GM15510 (cell line): ENCODE measurements around the gene SMIM41.

Experiments used
- POLR2A ChIP-seq: IDR thresholded peaks from 3 replicates; pipeline ENCODE4 v1.6.1; 2011; ENCODE audit warnings: borderline replicate concordance; ENCODE audit not compliant: insufficient read length; ENCODE audit errors: extremely low read depth

SMIM41 gene

DNA sequence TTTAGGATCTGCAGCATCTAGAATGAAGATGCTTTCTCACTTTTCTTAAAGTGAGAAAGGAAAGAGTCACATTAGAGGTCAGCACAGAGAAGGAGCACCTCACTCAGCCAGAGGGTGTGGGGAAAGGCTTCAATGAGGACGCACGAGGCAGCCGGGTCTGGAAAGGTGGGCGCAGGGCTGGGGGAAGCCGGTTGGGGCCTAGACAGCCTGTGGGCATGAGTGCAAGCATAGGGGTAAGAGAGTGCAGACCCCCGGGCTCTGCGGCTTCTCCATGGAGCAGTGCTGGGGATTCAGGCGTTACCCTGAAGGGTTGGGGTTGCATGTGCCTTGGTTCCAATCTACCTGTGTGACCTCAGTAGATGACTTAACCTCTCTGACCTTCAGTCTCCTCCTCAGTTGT, 62.4 kb downstream of the SMIM41 start:
- TF ChIP-seq POLR2A = no peak

DNA sequence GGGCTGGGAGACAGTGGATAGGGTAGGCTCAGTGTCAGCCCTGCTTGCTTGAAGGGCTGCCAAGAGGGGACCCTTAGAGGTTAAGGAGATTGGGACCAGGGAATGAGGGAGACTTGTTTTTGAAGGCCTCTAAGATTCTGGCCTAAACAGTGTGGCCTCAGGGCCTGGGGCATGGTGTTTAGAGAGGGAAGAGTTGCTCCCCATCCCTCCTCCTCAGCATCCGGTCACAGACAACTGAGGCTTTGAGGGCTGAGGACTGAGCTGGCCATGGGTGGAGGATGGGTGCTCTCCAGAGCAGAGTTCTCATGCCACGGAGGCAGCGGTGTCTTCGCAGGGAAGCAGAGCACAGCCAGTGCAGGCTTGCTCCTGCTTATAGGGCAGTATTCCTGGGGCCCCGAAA, 62.9 kb downstream of the SMIM41 start:
- no peak for TF ChIP-seq POLR2A

DNA sequence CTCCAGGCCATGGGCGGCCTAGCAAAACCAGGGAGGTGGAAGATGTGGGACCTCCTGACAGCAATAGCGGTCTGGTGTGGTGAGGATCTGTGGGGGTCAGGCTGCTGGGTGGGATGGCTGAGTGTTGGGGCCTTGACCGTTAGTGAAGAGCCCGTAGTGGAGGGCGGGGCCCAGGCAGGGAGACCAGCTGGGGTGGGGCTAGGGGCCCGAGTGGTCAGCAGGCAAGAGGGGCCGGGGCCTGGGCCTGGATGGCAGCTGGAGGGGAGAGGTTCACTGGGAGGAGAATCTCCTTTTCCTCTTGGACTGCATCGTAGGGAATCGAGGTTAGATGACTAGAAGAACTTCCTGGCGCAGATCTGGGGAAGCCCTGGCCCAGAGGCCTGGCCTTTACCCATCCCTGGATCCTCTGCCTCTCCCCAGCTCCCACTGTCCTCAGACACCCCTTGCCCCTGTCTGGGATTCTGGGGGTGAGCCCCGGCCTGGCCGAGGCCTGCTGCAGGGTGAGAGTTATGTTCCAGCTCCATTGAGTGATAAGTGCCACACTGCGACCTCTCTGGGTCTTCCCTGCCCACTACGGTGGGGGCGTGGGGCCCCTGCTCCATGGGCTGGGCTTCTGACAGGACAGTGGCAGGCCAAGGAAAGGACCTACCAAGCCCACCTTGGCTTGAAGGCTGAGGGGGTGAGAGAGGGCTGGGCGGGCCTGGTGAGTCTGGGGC, 65.2 kb downstream of the SMIM41 start:
- no peak for TF ChIP-seq POLR2A

DNA sequence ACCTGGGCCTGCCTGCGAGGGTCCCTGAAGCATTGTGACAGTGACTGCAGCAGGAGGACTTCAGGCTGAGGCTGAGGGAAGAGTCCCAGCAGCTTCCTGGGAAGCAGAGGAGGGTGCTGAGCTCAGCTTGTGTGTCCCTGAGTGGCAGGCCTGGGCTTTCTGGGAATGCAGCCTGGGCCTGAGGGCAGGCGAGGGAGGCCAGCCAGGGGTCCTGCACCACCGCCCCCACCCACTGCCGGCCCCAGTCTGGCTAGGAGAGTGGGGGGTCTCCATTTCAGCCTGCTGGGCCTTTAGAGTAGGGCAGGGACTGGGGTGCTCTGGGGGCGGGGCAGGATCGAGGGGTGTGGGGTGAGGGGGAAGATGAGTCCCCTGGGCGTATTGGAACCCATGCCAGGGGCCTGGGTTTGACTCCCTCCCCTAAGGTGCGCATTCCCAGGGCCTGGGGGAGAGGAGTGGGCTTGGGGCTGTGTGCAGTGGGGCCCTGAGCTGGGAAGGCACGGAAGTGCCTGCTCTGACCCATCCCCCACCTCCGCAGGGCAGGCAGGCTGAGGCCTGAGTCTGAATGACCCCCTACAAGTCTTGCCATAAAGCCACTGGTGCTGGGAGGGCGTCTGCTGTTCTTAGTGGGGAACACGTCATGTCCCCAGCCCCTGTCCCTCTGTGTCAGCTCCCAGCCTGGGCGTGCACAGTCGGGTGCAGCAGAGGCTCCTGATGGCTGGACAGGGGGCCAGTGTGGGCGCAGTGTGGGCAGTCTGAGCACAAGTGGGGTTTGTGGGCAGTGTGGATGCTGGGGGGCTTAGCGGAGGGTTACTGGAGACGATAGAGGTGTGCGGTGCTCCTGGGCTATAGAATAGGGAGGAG, 66.0 kb downstream of the SMIM41 start:
- no peak for TF ChIP-seq POLR2A

DNA sequence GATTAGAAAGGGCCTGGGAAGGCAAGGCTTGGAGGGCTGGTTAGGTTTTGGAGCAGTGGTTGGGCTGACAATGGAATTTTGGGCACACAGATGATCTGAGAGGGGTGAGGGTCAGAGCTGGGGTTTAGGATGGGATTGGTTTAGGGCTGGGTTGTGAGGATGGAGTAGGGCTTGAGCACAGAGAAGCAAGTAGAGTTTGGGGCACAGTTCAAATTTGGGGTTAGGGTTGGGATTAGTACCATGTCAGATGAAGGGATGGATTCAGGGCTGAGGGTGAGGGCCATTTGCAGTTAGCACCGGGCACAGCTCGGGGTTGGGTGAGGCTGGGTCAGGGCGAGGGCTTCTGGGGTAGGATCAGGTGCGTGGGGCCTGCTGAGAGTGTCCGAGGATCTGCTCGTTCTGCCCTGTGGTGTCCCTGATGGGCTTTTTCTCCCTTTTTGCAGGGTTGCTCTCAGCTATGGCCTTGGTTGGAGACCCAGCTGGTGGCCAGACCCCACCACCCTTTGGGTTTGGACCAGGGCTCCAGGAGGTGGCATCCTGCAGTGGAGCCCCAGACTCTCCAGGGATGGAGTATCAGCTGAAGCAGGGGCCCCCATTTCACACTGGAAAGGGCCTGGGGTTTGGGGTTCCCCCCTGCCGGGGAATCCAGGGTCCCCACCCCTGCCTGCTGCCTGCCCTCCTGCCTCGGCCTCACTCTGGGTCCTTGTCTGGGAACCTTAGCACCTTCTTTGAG, 66.8 kb downstream of the SMIM41 start:
- TF ChIP-seq POLR2A = no peak

DNA sequence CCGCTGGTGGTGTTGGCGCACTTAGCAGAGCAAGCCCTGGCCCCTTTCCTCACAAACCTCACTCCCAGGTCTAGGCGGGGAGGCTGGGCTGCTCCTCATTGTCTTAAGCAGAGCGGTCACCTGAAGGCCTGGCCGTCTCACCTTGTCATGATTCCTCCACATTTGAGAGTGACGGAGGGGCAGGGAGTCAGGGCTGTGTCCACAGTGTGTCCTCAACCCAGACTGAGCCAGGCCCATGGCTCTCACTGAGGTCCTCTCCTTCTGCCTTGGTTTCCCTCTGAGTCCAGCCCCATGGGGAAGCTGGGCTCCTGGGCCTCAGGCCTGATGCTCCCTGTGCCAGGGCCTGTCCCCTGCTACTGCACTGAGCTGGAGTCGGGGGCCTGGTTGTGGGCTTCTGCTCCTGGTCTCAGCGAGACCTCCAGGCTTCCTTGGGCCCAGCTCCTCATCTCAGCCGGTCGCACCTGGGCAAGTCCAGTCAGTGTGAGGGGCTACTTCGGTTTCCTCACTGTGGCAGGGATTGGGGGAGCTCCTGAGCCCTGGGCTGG, 67.4 kb downstream of the SMIM41 start:
- no peak for TF ChIP-seq POLR2A

DNA sequence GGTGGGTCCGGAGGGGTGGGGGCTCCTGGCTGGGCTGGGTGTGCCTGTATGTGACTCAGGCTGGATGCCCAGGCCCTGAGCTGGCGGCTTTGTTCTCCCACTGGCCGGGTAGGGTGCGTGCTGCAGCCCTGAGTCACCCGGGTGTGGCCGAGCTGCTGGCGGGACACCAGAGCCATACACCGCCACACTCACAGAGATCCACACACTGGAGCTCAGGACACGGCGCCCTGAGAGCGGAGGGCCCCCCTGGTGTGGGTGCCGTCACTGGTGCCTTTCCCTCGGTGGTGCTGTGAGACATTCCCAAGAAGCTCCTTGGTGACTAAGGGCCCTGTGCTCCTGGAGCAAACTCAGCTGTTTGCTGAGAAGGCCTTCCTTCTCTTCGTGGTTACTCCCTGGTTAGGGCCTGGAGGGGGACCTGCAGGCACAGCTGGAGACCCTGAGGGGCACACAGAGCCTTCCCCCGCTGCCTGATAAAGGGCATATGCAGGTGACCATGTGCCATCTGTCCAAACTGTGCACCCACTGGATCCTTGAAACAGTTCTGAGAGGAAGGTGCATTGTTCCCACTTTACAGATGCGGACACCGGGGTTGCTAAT, 68.0 kb downstream of the SMIM41 start:
- no peak for TF ChIP-seq POLR2A

DNA sequence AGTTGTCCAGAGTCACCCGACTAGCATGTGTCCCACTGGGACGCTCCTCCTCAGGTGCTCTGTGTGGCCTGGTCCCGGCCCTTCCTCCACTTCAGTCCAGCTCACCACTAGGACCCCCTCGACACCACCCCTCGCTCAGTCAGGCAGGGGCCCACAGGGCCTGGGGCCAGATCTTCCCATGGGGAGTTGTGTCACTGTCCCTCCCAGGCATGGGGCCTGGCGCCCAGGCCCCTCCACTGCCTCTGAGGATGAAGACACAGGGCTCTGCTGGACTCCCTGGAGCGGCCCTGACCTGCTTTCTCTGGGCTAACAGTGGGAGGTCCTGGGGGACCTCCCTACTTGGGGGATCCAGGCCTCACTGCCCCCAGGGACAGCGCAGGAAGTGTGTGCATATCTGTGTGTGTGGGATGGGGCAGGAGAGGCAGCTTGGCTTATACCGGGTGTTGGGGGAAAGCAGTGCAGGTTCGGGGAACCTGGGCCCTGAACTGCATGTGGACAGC, 68.5 kb downstream of the SMIM41 start:
- no peak for TF ChIP-seq POLR2A

DNA sequence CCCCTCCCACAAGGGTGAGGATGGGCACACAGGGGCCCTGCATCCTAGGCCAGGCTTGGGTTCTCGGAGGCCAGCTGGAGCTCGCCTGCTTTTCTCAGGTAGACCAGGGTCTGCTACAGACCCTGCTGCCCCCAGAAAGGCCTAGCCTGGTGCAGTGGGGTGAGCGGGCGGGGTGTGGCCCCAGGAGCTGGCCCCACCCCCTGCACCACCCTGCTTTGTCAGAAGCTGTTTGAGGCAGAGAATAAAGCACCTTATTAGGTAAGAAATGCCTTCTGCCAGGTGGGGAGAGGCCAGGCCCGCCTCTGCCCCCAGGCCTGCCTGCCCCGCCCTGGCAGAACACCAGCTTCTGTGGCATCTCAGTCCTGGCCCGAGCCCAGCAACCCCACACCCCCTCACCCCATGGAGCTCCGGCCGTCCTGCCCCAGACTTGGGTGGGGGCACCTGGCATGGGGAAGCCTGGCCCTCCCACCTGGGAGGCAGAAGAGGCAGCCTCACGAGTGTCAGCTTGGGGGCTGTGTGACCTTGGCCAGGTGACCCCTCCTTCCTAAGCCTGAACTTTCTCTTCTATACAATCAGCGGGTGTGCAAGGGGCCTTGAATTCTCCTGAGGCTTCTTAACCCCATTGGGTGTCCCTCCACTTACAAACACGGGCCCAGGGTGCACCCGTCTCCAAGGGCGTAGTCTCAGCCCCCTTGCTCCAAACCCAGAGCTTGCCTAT, 69.1 kb downstream of the SMIM41 start:
- no peak for TF ChIP-seq POLR2A

DNA sequence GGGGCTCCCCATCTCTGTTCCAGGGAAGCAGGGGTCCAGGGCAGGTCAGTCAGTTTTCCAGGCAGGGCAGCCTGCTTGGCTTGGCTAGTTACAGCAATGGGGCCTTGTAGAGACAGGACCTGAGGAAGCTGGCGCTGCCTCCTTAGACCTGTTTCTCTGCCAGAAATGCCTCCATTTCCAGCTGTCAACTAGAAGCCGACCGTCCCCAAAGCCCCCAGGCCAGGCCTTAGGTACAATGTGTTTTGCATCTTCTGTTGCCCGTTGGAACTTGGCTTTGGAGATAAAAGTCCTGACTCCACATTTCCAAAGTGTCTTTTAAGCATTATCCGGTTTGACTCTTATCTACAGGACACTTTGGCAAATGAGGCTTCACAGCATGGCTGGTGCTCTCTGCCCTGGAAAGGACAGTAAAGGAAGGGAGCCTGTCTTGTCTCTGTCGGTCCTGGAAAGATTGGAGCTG, 69.7 kb downstream of the SMIM41 start:
- TF ChIP-seq POLR2A = no peak

DNA sequence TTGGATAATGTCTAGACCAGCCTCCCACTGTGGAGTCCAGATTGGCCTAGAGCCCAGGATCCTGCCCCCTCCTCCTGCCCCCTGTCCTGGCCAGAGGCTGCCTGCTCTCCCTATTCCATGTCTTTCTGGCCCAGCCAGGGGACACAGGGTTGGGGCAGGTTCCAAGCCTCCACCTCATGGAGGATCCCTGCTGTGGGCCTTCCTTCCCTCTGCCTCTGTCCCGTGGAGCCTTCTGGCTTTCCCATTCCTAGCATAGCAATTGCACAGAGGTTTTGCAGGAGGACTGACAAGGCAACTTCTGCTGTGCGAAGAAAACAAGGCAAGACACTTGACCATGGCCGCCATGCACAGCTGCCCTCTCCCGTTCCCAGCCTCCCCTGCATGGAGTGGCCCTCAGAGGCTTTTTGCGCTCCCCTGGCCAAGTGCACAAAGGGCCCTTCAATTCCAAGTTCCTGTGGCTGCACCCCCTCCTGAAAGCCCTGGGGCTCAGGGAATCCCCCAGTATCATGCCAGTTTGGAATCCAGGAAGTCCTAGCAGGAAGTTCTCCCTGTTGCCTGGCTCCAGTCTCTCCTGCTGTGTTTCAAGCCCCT, 70.2 kb downstream of the SMIM41 start:
- no peak for TF ChIP-seq POLR2A

DNA sequence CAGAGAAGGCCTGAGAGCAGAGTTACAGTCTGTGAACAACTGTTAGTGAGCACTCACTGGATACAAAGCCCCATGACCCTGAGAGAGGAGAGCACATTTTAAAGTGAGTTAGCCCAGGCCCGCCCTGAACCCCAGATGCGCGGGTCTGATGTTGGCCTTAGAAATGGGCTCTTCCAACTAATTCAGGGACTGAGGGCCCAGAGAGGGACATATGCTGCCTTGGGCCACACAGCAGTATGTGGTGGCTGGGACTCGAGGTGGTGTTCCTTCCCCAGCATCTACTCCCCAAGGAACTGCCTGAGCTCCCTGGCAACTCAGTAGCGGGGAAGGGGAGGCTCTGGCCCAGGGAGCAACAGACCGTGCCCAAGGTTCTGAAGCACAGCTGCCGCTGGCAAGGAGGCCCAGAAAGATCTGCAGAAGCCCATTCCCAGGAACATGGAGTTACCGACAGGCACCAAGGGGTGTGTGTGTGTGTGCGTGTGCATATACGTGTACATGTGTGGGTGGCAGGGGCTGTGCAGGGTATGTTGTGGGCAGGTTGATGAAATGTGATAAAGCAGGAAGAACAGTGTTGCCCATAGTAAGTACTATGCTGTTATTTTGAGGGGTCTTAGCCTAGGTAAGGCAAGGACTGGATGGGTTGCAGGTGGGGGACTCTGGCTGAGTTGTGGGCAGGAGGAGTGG, 71.8 kb downstream of the SMIM41 start:
- TF ChIP-seq POLR2A = no peak
